MG63 (cell line): Measurements from ENCODE around the gene KCNH1. TPM values are rescaled to one million over a fixed set of nuclear protein-coding genes. Genes with fewer than 3 reads are reported as not detected.

Experiments
- DNase-seq: peaks from one replicate; pipeline ENCODE4 v3.0.0-alpha.2; 2020
- H3K27me3 ChIP-seq: fragments of 250-450 bp; sonication (Bioruptor Pico); 2 replicates; pipeline ENCODE4 v1.5.1; 2020; ENCODE audit warnings: mild to moderate bottlenecking, moderate library complexity
- H3K36me3 ChIP-seq: fragments of 250-450 bp; sonication (Bioruptor Pico); 2 replicates; pipeline ENCODE4 v1.5.1; 2020; ENCODE audit warnings: mild to moderate bottlenecking, moderate library complexity
- H3K4me3 ChIP-seq: fragments of 250-450 bp; sonication (Bioruptor Pico); 2 replicates; pipeline ENCODE4 v1.5.1; 2020; ENCODE audit warnings: mild to moderate bottlenecking, moderate library complexity
- H3K9me3 ChIP-seq: fragments of 250-450 bp; sonication (Bioruptor Pico); 2 replicates; pipeline ENCODE4 v1.5.1; 2020; ENCODE audit warnings: mild to moderate bottlenecking, moderate library complexity
- total RNA-seq: library from RNA; depleted of rRNA; stranded (reverse); fragments of >200 nt; shearing (Covaris generic); gene quantifications from 2 replicates; pipeline ENCODE4 v1.2.3, GENCODE V29; 2014; ENCODE audit warnings: low replicate concordance; rRNA removed

Gene KCNH1, protein sequence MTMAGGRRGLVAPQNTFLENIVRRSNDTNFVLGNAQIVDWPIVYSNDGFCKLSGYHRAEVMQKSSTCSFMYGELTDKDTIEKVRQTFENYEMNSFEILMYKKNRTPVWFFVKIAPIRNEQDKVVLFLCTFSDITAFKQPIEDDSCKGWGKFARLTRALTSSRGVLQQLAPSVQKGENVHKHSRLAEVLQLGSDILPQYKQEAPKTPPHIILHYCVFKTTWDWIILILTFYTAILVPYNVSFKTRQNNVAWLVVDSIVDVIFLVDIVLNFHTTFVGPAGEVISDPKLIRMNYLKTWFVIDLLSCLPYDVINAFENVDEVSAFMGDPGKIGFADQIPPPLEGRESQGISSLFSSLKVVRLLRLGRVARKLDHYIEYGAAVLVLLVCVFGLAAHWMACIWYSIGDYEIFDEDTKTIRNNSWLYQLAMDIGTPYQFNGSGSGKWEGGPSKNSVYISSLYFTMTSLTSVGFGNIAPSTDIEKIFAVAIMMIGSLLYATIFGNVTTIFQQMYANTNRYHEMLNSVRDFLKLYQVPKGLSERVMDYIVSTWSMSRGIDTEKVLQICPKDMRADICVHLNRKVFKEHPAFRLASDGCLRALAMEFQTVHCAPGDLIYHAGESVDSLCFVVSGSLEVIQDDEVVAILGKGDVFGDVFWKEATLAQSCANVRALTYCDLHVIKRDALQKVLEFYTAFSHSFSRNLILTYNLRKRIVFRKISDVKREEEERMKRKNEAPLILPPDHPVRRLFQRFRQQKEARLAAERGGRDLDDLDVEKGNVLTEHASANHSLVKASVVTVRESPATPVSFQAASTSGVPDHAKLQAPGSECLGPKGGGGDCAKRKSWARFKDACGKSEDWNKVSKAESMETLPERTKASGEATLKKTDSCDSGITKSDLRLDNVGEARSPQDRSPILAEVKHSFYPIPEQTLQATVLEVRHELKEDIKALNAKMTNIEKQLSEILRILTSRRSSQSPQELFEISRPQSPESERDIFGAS
- total RNA-seq, result not detected in 2 replicates

DNA sequence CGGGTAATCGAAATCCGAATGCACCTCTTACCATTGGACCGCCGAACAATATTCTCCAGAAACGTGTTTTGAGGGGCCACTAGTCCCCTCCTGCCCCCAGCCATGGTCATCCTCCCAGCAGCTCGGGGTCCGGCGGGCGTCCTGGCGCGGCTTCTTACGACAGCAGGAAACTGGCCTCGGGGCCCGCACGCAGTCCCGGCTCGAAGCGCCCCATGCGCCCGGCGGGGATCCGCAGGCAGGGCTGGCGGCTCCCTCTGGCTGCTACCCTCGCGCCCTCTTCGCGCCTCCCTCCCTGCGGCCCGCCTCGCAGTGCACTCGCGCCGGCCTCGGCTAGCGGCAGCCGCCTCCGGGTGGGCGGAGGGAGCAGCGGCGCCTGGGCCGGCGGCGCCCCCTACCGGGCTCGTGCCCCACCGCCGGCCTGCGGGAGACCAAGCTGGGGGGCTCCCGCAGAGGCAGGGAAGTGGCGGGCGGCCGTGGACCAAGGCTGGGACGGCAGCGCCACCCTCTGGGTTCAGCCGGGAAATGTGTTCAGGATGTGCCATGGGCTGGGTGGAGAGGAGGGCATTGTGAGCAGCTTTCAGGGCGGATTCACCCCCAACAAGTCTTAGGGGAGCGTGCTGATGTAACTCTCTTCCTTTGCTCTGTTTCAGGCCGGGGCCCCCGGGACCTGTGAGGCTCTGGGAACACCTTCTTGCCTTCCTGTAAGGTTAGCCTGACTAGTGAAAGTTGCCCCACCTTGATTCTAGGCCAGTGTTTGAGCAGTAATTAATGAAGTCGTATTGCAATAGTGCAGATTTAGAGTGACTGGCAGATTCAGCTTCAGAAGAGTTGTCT lies at the start of gene KCNH1:
TSS of gene KCNH1 (minus strand) at position 313 of the 834 bp plus-strand sequence. CDS start at position 110, 203 bp downstream.
- Histone ChIP-seq H3K4me3 (peak within 1 kb of the TSS; percentile 34), H3K9me3 (no peaks in the 10 kb centered on the region)
- peak; percentile 85 for DNase-seq

GRCh38 chr1:211182746-211183145 lies 48.8 kb upstream of the KCNH1 start:
- Histone ChIP-seq H3K9me3 (no peaks in the 10 kb centered on the region), H3K4me3 (no peak overlapping the region), H3K36me3 (no peaks in the 10 kb centered on the region), H3K27me3 (no peaks in the 10 kb centered on the region)
- no peak for DNase-seq

More for the DNA sequence above, at the start of gene KCNH1:
- peaks cover 20% of the 10 kb centered on the region for H3K27me3 ChIP-seq
- no peaks in the 10 kb centered on the region for H3K36me3 ChIP-seq

DNA sequence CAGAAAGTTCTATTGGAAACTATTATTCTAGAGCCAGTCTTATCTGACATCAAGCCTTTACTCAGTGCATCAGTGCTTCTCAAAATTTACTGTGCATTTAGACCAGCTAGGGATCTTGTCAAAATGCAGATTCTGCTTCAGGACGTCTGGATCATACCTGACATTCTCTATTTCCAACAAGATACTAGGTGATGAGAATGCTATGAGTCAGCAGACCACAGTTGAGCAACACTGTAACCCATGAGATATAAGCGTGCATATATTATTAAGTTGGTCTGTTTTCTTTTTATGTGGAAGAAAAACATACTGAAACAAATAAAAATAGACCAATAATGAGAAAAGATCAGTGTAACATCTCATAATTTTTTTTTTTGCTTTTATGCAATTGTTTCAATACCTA lies 40.4 kb upstream of the KCNH1 start:
- Histone ChIP-seq H3K36me3 (no peaks in the 10 kb centered on the region), H3K4me3 (no peak overlapping the region), H3K27me3 (no peaks in the 10 kb centered on the region), H3K9me3 (peaks cover under 1% of the 10 kb centered on the region; the same call in 1 of the 2 replicates)
- no peak for DNase-seq

GRCh38 chr1:211172657-211173056 lies 38.7 kb upstream of the KCNH1 start:
- Histone ChIP-seq H3K9me3 (peaks cover 2% of the 10 kb centered on the region; the same call in 1 of the 2 replicates), H3K4me3 (no peak overlapping the region), H3K36me3 (no peaks in the 10 kb centered on the region), H3K27me3 (no peaks in the 10 kb centered on the region)
- no peak for DNase-seq

DNA sequence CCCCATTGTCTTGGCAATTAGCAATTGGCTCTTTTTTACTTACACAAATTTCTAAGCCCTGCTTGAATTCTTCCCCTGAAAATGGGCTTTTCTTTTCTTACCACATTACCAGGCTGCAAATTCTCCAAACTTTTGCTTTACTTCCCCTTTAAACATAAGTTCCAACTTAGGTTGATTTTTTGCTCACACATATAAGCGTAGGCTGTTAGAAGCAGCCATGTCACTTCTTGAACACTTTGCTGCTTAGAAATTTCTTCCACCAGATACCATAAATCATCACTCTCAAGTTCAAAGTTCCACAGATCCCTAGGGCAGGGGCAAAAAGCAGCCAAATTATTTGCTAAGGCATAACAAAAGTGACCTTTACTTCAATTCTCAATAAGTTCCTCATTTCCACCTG lies 35.4 kb upstream of the KCNH1 start:
- Histone ChIP-seq H3K27me3 (no peaks in the 10 kb centered on the region), H3K9me3 (peaks cover 2% of the 10 kb centered on the region; the same call in 1 of the 2 replicates), H3K36me3 (no peaks in the 10 kb centered on the region), H3K4me3 (no peak overlapping the region)
- no peak for DNase-seq

DNA sequence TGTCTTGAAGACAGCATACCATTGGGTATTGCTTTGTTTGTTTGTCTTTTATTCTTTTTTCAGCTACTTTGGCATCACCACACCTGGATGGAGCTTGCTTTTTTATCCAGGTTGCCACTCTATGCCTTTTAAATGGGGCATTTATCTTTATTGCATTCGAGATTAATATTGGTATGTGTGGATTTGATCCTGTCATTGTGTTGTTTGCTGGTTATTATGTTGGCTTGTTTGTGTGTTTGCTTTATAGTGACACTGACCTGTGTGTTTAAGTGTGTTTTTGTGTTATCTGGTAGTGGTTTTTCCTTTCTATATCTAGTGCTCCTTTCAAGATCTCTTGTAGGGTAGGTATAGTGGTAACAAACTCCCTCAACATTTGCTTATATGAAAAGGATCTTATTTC lies 24.9 kb upstream of the KCNH1 start:
- H3K9me3 ChIP-seq, result no peaks in the 10 kb centered on the region
- no peaks in the 10 kb centered on the region for H3K36me3 ChIP-seq
- no peak for DNase-seq
- no peaks in the 10 kb centered on the region; the same call in 1 of the 2 replicates for H3K27me3 ChIP-seq
- H3K4me3 ChIP-seq, result no peak overlapping the region

DNA sequence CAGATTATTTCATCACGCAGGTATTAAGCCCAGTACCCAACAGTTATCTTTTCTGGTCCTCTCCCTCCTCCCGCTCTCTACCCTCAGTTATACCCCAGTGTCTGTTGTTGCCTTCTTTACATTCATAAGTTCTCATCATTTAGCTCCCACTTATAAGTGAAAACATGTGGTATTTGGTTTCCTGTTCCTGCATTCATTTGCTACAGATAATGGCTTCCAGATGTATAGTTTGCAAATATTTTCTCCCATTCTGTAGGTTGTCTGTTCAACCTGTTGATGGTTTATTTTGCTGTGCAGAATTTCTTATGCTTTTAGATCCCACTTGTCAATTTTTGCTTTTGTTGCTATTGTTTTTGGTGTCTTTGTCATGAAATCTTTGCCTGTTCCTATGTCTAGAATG lies 21.1 kb upstream of the KCNH1 start:
- no peak for DNase-seq
- Histone ChIP-seq H3K4me3 (no peak overlapping the region), H3K36me3 (no peaks in the 10 kb centered on the region), H3K9me3 (no peaks in the 10 kb centered on the region), H3K27me3 (no peaks in the 10 kb centered on the region; the same call in 1 of the 2 replicates)

GRCh38 chr1:211153932-211154331 lies 20.0 kb upstream of the KCNH1 start:
- Histone ChIP-seq H3K4me3 (no peak overlapping the region), H3K36me3 (no peaks in the 10 kb centered on the region), H3K27me3 (no peaks in the 10 kb centered on the region; the same call in 1 of the 2 replicates), H3K9me3 (no peaks in the 10 kb centered on the region)
- no peak for DNase-seq

GRCh38 chr1:211148366-211148765 lies 14.4 kb upstream of the KCNH1 start:
- DNase-seq, result no peak
- no peaks in the 10 kb centered on the region; the same call in 1 of the 2 replicates for H3K27me3 ChIP-seq
- no peak overlapping the region for H3K4me3 ChIP-seq
- no peaks in the 10 kb centered on the region for H3K36me3 ChIP-seq
- no peaks in the 10 kb centered on the region for H3K9me3 ChIP-seq

DNA sequence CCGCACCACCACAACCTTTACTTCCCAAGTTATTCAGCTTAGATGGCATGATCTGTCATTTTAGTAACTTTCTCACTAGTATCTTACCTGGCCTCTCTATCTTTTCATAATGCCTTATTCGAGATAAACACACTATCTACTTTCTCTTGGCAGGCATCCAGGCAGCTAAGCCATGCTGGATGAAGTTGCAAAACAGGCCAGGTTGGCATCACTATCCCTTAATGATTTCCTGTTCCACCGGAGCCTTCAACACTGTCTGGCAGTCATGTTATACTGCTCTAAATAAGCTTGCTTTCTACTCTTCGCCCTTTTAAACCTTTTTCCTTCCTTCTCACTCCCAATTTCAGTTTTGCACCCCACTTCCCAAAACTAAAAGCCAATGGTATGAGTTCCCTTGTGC lies 12.0 kb upstream of the KCNH1 start:
- H3K9me3 ChIP-seq, result no peaks in the 10 kb centered on the region
- DNase-seq, result no peak
- H3K27me3 ChIP-seq, result no peaks in the 10 kb centered on the region; the same call in 1 of the 2 replicates
- H3K4me3 ChIP-seq, result no peak overlapping the region
- H3K36me3 ChIP-seq, result no peaks in the 10 kb centered on the region

GRCh38 chr1:211135342-211135950 lies 1.5 kb upstream of the KCNH1 start:
- H3K4me3 ChIP-seq, result no peak overlapping the region
- H3K27me3 ChIP-seq, result peaks cover 20% of the 10 kb centered on the region
- H3K9me3 ChIP-seq, result no peaks in the 10 kb centered on the region
- no peaks in the 10 kb centered on the region for H3K36me3 ChIP-seq
- no peak for DNase-seq

DNA sequence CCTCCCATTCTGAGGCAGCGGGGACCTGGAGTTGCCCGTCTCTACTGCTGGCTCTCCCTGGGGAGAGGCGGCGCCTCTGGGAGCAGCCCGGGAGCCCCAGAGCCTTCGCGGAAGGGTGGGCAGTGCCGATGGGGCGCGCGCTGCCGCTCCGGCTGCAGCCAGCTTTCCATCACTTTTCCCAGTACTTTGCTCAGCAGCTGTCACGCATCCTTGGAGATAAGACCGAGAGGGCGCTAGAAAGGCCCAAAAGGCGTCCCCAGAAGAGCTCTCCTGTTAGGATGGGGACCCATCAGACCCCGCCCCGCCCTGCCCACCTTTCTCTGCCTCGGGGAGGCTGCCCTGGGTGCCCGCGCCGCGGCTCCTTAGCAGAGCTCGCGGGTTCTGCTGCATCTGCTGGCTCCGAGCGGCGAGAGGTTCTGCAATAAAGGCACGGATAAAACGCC lies 534 bp downstream of the KCNH1 start:
- no peak for DNase-seq
- H3K4me3 ChIP-seq, result peak overlapping the region; percentile 34
- H3K27me3 ChIP-seq, result peaks cover 20% of the 10 kb centered on the region
- H3K36me3 ChIP-seq, result no peaks in the 10 kb centered on the region
- H3K9me3 ChIP-seq, result no peaks in the 10 kb centered on the region

DNA sequence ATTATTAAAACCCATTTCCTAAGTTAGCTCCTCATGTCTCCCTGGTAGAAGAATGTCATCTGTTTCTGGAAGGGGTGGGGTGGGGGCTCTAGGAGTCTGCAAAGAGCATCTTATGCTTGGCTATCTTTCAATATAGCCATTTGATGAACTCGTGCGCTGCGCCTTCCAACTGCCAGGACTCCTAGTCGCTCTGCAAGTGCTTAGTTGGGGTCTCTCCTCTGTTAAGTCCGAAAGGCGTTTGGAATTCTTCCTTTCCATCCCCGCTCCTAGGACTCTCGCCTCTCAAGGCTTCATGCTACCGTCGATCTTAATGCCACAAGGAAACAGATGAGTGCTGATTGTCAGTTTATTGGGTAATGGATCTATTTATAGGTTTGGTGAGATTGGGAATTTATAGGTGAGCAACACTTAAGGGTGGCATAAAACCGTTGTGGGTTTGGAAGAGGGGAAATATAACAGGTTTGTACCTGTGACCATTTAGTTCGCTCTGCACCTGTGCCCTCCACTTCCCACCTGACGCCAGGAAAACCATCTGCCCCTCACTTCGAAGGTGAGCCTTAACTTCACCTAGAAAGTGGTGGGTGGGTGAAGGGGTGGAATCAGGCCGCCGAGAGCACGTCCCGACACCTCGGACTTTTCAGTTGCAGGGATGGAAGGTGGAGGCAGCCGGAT lies 1.1 kb downstream of the KCNH1 start:
- DNase-seq, result no peak
- Histone ChIP-seq H3K4me3 (no peak overlapping the region), H3K27me3 (peaks cover 19% of the 10 kb centered on the region), H3K36me3 (no peaks in the 10 kb centered on the region), H3K9me3 (no peaks in the 10 kb centered on the region)

DNA sequence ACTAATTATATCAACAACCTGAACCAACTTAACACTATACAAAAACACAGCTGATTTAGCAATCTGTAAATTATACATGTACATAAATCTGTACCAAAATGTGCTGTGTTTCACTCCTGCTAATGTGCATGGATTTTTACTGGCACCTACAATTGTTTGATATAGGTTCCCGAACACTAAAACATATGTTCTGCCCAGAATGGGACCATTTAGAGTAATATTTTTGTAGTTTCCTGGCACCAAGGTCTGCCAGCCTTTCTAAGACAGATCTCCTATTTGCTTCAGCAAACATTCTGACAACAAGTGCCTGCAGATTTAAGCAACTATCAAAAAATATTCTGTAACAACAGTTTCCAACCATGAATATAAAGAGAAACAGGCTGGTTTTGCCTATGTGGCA lies 4.2 kb downstream of the KCNH1 start:
- Histone ChIP-seq H3K9me3 (no peaks in the 10 kb centered on the region), H3K36me3 (no peaks in the 10 kb centered on the region), H3K27me3 (peaks cover 12% of the 10 kb centered on the region), H3K4me3 (no peak overlapping the region)
- no peak for DNase-seq

- H3K9me3 ChIP-seq, result no peaks in the 10 kb centered on the region
- no peaks in the 10 kb centered on the region for H3K36me3 ChIP-seq
- H3K27me3 ChIP-seq, result peaks cover under 1% of the 10 kb centered on the region
- no peak overlapping the region for H3K4me3 ChIP-seq
- no peak for DNase-seq
Measured at GRCh38 chr1:211127166-211127565, 6.8 kb downstream of the KCNH1 start.
